Measurements from ENCODE around the gene NFE2L1. TPM values are rescaled to one million over a fixed set of nuclear protein-coding genes. Genes with fewer than 3 reads are reported as not detected.

The NFE2L1 gene
- total and polyA plus RNA-seq, 2 of the 8 experiments (the other 6 are each of a cell fraction or from before 2014, with no cell fraction given), result 140 to 143 TPM

DNA sequence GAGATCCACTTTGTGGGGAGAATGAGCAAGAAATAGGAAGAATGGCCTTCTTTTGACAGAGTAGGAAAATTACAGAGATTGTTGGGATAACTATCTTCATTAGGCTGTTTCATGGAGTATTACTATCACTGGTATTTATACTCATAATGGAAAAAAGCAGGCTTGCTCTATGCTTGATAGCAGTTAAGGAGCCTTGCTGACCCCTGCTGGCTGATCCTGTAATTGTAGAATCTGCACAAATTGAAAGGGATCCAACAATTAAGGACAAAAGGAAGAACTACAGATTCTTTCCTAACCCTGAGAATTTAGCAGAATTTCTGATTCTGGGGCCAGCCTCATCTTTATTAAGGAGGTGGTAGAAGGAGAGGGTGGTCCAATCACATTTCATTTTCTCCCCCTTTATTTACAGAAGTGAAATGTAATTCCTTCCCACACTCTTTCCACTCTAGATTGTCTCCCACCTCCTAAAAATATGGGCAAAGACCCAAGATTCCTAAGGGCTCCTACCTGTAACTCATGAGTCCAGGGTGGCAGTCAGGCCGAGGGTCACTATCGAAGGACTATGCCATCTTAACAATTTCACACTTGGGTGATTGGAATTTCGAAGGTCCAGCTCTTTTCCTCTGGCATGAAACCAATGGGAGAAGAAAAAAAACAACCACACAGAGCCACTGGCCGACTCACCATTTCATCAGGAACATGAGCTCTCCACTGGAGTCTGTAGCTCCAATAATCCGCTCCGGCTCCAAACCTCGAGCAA lies 26.3 kb downstream of the NFE2L1 start:
- Histone ChIP-seq H2BK20ac (ENCODE audit: low read length) (no peak overlapping the region), H2BK15ac (ENCODE audit: low read length) (no peak overlapping the region), H3K9me3 (ENCODE audit: insufficient read depth in 2 of 2, low read depth in 1 of 2, low read length in 1 of 2) (no peaks in the 10 kb centered on the region), H3K56ac (replicated peaks; ENCODE audit: insufficient read length, low read depth, low read length) (no peak overlapping the region), H4K8ac (ENCODE audit: extremely low read depth, insufficient read depth, low read length) (no peak overlapping the region), H3K27me3 (replicated peaks in 1 of 4; ENCODE audit: control insufficient read depth in 3 of 4, extremely low read depth in 1 of 4, insufficient read depth in 3 of 4, low read length in 3 of 4) (no peaks in the 10 kb centered on the region), H3K9ac (replicated peaks in 1 of 4; ENCODE audit: extremely low read depth in 1 of 4, low read depth in 3 of 4, low read length in 3 of 4) (no peak overlapping the region), H2BK12ac (ENCODE audit: low read depth, low read length) (no peak overlapping the region), H4K91ac (replicated peaks; ENCODE audit: insufficient read length, low read length) (no peak overlapping the region), H3K14ac (ENCODE audit: insufficient read length) (no peak overlapping the region), H4K5ac (ENCODE audit: insufficient read length, low read depth, low read length) (no peak overlapping the region), H2BK5ac (ENCODE audit: low read depth, low read length) (no peak overlapping the region), H2AFZ (ENCODE audit: low read length) (no peak overlapping the region), H2AK5ac (ENCODE audit: low read depth, low read length) (no peak overlapping the region), H3K27ac (ENCODE audit: low read depth, low read length) (no peak overlapping the region), H3K4me2 (ENCODE audit: insufficient read depth in 1 of 2, low read depth in 2 of 2, low read length in 2 of 2) (no peak overlapping the region), H3K18ac (ENCODE audit: extremely low read depth, low read length) (no peak overlapping the region), H3K4me1 (replicated peaks in 1 of 4; ENCODE audit: control insufficient read depth in 3 of 4, insufficient read depth in 4 of 4, low read length in 3 of 4) (no peaks in the 10 kb centered on the region), H3K23me2 (ENCODE audit: low read depth, low read length) (no peaks in the 10 kb centered on the region), H3K36me3 (ENCODE audit: control insufficient read depth in 2 of 4, insufficient read depth in 4 of 4, low read length in 3 of 4) (peaks cover 15 to 56% (median 36%) of the 10 kb centered on the region in 4 experiments), H3K79me2 (ENCODE audit: control insufficient read depth in 1 of 2, insufficient read depth in 2 of 2, low read length in 2 of 2) (peaks cover 0 to 23% of the 10 kb centered on the region in 2 experiments; a peak in 2 of 4 replicates), H3K23ac (ENCODE audit: insufficient read length) (no peak overlapping the region), H3K79me1 (ENCODE audit: low read depth, low read length) (no peaks in the 10 kb centered on the region), H3K4ac (replicated peaks; ENCODE audit: insufficient read length, low read depth, low read length) (no peak overlapping the region), H4K20me1 (replicated peaks in 1 of 2; ENCODE audit: control insufficient read depth in 1 of 2, insufficient read depth in 2 of 2, low read length in 2 of 2) (peaks cover 0 to 10% of the 10 kb centered on the region in 2 experiments), H3K4me3 (ENCODE audit: extremely low read depth in 1 of 4, insufficient read depth in 2 of 4, low read depth in 3 of 4, low read length in 4 of 4) (no peak overlapping the region), H2BK120ac (replicated peaks; ENCODE audit: low read depth, low read length) (no peak overlapping the region)
- TF ChIP-seq, protein P1, sequence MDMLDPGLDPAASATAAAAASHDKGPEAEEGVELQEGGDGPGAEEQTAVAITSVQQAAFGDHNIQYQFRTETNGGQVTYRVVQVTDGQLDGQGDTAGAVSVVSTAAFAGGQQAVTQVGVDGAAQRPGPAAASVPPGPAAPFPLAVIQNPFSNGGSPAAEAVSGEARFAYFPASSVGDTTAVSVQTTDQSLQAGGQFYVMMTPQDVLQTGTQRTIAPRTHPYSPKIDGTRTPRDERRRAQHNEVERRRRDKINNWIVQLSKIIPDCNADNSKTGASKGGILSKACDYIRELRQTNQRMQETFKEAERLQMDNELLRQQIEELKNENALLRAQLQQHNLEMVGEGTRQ (IDR thresholded peaks at IDR 0.05; ENCODE audit: low read length), result no peak
- peak; percentile 67 to 75 for TF ChIP-seq RAD21 (IDR thresholded peaks at IDR 0.05 in 1 of 2, conservative IDR thresholded peaks at IDR 0.05 in 1 of 2; ENCODE audit: low read depth in 2 of 2, low read length in 2 of 2)
- TF ChIP-seq POLR2AphosphoS5 (IDR thresholded peaks at IDR 0.05; ENCODE audit: low read depth, low read length), result no peak
- no peak for TF ChIP-seq CREB1 (IDR thresholded peaks at IDR 0.05)
- no peak for TF ChIP-seq BCL11A (IDR thresholded peaks at IDR 0.05; ENCODE audit: low read depth in 2 of 2, low read length in 2 of 2)
- TF ChIP-seq, protein P2, sequence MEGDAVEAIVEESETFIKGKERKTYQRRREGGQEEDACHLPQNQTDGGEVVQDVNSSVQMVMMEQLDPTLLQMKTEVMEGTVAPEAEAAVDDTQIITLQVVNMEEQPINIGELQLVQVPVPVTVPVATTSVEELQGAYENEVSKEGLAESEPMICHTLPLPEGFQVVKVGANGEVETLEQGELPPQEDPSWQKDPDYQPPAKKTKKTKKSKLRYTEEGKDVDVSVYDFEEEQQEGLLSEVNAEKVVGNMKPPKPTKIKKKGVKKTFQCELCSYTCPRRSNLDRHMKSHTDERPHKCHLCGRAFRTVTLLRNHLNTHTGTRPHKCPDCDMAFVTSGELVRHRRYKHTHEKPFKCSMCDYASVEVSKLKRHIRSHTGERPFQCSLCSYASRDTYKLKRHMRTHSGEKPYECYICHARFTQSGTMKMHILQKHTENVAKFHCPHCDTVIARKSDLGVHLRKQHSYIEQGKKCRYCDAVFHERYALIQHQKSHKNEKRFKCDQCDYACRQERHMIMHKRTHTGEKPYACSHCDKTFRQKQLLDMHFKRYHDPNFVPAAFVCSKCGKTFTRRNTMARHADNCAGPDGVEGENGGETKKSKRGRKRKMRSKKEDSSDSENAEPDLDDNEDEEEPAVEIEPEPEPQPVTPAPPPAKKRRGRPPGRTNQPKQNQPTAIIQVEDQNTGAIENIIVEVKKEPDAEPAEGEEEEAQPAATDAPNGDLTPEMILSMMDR (IDR thresholded peaks at IDR 0.05; ENCODE audit: control extremely low read depth in 1 of 3, insufficient read depth in 1 of 3, low read depth in 1 of 3, low read length in 3 of 3), result peak in 2 of 3 experiments; percentile 75 to 77; a peak in 3 of 4 replicates
- WGBS, 2 experiments (ENCODE audit: extremely low coverage in 1 of 2, insufficient coverage in 1 of 2, insufficient read length in 1 of 2, insufficient replicate concordance in 2 of 2, low coverage in 1 of 2, low lambda C conversion rate in 2 of 2, missing lambda C conversion rate in 1 of 2), result 97% methylated on average over 7 of the region's 7 CpGs; no CpG with 5 or more reads in 1 of the 2 experiments
- FAIRE-seq (no peak), DNase-seq (ENCODE audit: low read depth in 1 of 2, low spot score in 2 of 2) (peak in 1 of 2 experiments; percentile 83)
- ChIA-PET CTCF (ENCODE audit: partially characterized antibody) (interaction anchor here (0.7 to 14.0 kb wide), 25 partner anchors 8 to 272 kb away, joined by 3 to 203 read pairs (median 6); partner anchors contain the start of genes NFE2L1 and SNX11), POLR2A (ENCODE audit: partially characterized antibody) (interaction anchor here (0.9 to 41.8 kb wide), 5 partner anchors 12 to 63 kb away, joined by 3 to 1227 read pairs (median 5); partner anchors contain the start of genes COPZ2 and NFE2L1)

Data from H1 (cell line).